H1 (cell line): ENCODE results near the gene GALC. TPM values are rescaled to one million over a fixed set of nuclear protein-coding genes. Genes with fewer than 3 reads are reported as not detected.

Source experiments
- CTCF ChIA-PET: fragments of 300-600 bp; sonication (Branson Sonifier 250); formaldehyde crosslinking; loops from one replicate; lab custom pipeline; 2021; ENCODE audit not compliant: partially characterized antibody; lab: Charles Lee
- POLR2A ChIA-PET: fragments of 300-600 bp; sonication (Branson Sonifier 250); formaldehyde crosslinking; loops from one replicate; lab custom pipeline; 2021; ENCODE audit warnings: inconsistent platforms; ENCODE audit not compliant: partially characterized antibody; lab: Charles Lee
- DNase-seq, 2 experiments: peaks; one replicate each; pipeline versions ENCODE4 v3.0.0 to v3.0.0-alpha.2; 2010 to 2022; ENCODE audit warnings: low spot score in 2 of 2, low read depth in 1 of 2, mixed read lengths in 1 of 2
- FAIRE-seq: peaks from 2 replicates; lab custom pipeline; 2011; peaks lifted over from hg19 to GRCh38; lab: Jason Lieb, UNC
- H2AFZ ChIP-seq: 2 replicates; pipeline ENCODE4 v1.8.1; 2012; ENCODE audit warnings: low read length, inconsistent platforms
- H2AK5ac ChIP-seq: 2 replicates; pipeline ENCODE4 v1.6.1; 2013; ENCODE audit warnings: low read depth, low read length
- H2BK120ac ChIP-seq: replicated peaks from 2 replicates; pipeline ENCODE3; 2013; ENCODE audit warnings: low read depth, low read length, inconsistent platforms
- H2BK12ac ChIP-seq: 2 replicates; pipeline ENCODE4 v1.6.1; 2013; ENCODE audit warnings: low read depth, low read length
- H2BK15ac ChIP-seq: 2 replicates; pipeline ENCODE4 v1.6.1; 2013; ENCODE audit warnings: low read length
- H2BK20ac ChIP-seq: 2 replicates; pipeline ENCODE4 v1.6.1; 2013; ENCODE audit warnings: low read length
- H2BK5ac ChIP-seq: 2 replicates; pipeline ENCODE4 v1.6.1; 2013; ENCODE audit warnings: low read depth, low read length
- H3K14ac ChIP-seq: 2 replicates; pipeline ENCODE4 v1.6.1; 2013; ENCODE audit warnings: inconsistent platforms; ENCODE audit not compliant: insufficient read length
- H3K18ac ChIP-seq: 2 replicates; pipeline ENCODE4 v1.6.1; 2013; ENCODE audit warnings: low read length; ENCODE audit errors: extremely low read depth
- H3K23ac ChIP-seq: 2 replicates; pipeline ENCODE4 v1.6.1; 2013; ENCODE audit warnings: inconsistent platforms; ENCODE audit not compliant: insufficient read length
- H3K23me2 ChIP-seq: 2 replicates; pipeline ENCODE4 v1.6.1; 2013; ENCODE audit warnings: low read depth, low read length
- H3K27ac ChIP-seq: 2 replicates; pipeline ENCODE4 v1.6.1; 2011; ENCODE audit warnings: low read depth, low read length, inconsistent platforms
- H3K27me3 ChIP-seq, 4 experiments: replicated peaks in 1 of 4; 1 replicate in 1 of 4; 2 replicates in 3 of 4; pipeline versions ENCODE4 v1.6.1 to v1.8.1; 2011 to 2013; ENCODE audit warnings: low read length in 3 of 4, mild to moderate bottlenecking in 3 of 4, inconsistent platforms in 2 of 4, mixed read lengths in 2 of 4, moderate library complexity in 1 of 4; ENCODE audit not compliant: control insufficient read depth in 3 of 4, insufficient read depth in 3 of 4; ENCODE audit errors: extremely low read depth in 1 of 4
- H3K36me3 ChIP-seq, 4 experiments: 2 replicates each; pipeline versions ENCODE4 v1.6.1 to v1.8.1; 2011 to 2013; ENCODE audit warnings: mild to moderate bottlenecking in 4 of 4, low read length in 3 of 4, moderate library complexity in 2 of 4, control low read depth in 1 of 4, inconsistent platforms in 1 of 4; ENCODE audit not compliant: insufficient read depth in 4 of 4, control insufficient read depth in 2 of 4
- H3K4ac ChIP-seq: replicated peaks from 2 replicates; pipeline ENCODE3; 2013; ENCODE audit warnings: low read length, low read depth, mixed read lengths, inconsistent platforms; ENCODE audit not compliant: insufficient read length
- H3K4me1 ChIP-seq, 4 experiments: replicated peaks in 1 of 4; 1 replicate in 1 of 4; 2 replicates in 3 of 4; pipeline versions ENCODE4 v1.6.1 to v1.8.1; 2011 to 2013; ENCODE audit warnings: low read length in 3 of 4, inconsistent platforms in 2 of 4, mixed read lengths in 1 of 4; ENCODE audit not compliant: insufficient read depth in 4 of 4, control insufficient read depth in 3 of 4
- H3K4me2 ChIP-seq, 2 experiments: 2 replicates each; pipeline versions ENCODE4 v1.6.1 to v1.8.1; 2011 to 2013; ENCODE audit warnings: low read depth in 2 of 2, low read length in 2 of 2, control low read depth in 1 of 2, inconsistent platforms in 1 of 2, mild to moderate bottlenecking in 1 of 2; ENCODE audit not compliant: insufficient read depth in 1 of 2
- H3K4me3 ChIP-seq, 4 experiments: fragments of 200-600, 300-600 bp in 1 of 4; sonication (generic), shearing (Covaris generic), sonication (Bioruptor Twin) in 1 of 4; 2 replicates each; pipeline versions ENCODE4 v1.5.1 to v1.8.1; 2011 to 2016; ENCODE audit warnings: low read length in 4 of 4, low read depth in 3 of 4, control low read depth in 2 of 4, inconsistent platforms in 2 of 4, mild to moderate bottlenecking in 2 of 4, mixed read lengths in 1 of 4, moderate library complexity in 1 of 4; ENCODE audit not compliant: insufficient read depth in 2 of 4; ENCODE audit errors: extremely low read depth in 1 of 4
- H3K56ac ChIP-seq: replicated peaks from 2 replicates; pipeline ENCODE3; 2013; ENCODE audit warnings: low read depth, mild to moderate bottlenecking, mixed read lengths, low read length, inconsistent platforms; ENCODE audit not compliant: insufficient read length
- H3K79me1 ChIP-seq: 2 replicates; pipeline ENCODE4 v1.6.1; 2013; ENCODE audit warnings: low read depth, low read length, control low read depth
- H3K79me2 ChIP-seq, 2 experiments: 2 replicates each; pipeline versions ENCODE4 v1.6.1 to v1.8.1; 2012 to 2013; ENCODE audit warnings: low read length in 2 of 2, mild to moderate bottlenecking in 2 of 2, inconsistent platforms in 1 of 2; ENCODE audit not compliant: insufficient read depth in 2 of 2, control insufficient read depth in 1 of 2
- H3K9ac ChIP-seq, 4 experiments: replicated peaks in 1 of 4; 1 replicate in 1 of 4; 2 replicates in 3 of 4; pipeline versions ENCODE4 v1.6.1 to v1.8.1; 2011 to 2013; ENCODE audit warnings: low read depth in 3 of 4, low read length in 3 of 4, control low read depth in 2 of 4, mild to moderate bottlenecking in 2 of 4, moderate library complexity in 2 of 4, inconsistent platforms in 1 of 4; ENCODE audit errors: extremely low read depth in 1 of 4
- H3K9me3 ChIP-seq, 2 experiments: 2 replicates each; pipeline versions ENCODE4 v1.6.1 to v1.8.1; 2012 to 2013; ENCODE audit warnings: mild to moderate bottlenecking in 2 of 2, moderate library complexity in 2 of 2, control low read depth in 1 of 2, inconsistent platforms in 1 of 2, low read depth in 1 of 2, low read length in 1 of 2, mixed read lengths in 1 of 2; ENCODE audit not compliant: insufficient read depth in 2 of 2
- H4K20me1 ChIP-seq, 2 experiments: replicated peaks in 1 of 2; 2 replicates each; pipeline versions ENCODE3 to v1.8.1; 2011 to 2013; ENCODE audit warnings: inconsistent platforms in 2 of 2, low read length in 2 of 2, mild to moderate bottlenecking in 1 of 2; ENCODE audit not compliant: insufficient read depth in 2 of 2, control insufficient read depth in 1 of 2
- H4K5ac ChIP-seq: 2 replicates; pipeline ENCODE4 v1.6.1; 2013; ENCODE audit warnings: low read length, low read depth, mixed read lengths, inconsistent platforms; ENCODE audit not compliant: insufficient read length
- H4K8ac ChIP-seq: 2 replicates; pipeline ENCODE4 v1.8.0; 2013; ENCODE audit warnings: mild to moderate bottlenecking, moderate library complexity, low read length, inconsistent platforms; ENCODE audit not compliant: insufficient read depth; ENCODE audit errors: extremely low read depth
- H4K91ac ChIP-seq: replicated peaks from 2 replicates; pipeline ENCODE3; 2013; ENCODE audit warnings: low read length, mixed read lengths, inconsistent platforms; ENCODE audit not compliant: insufficient read length
- ASH2L ChIP-seq: fragments of 200-600, 300-600 bp; sonication (generic); IDR thresholded peaks from one replicate; pipeline ENCODE4 v1.7.1; 2017; ENCODE audit warnings: low read length
- CTBP2 ChIP-seq: IDR thresholded peaks from 2 replicates; pipeline ENCODE4 v1.7.0; 2011; ENCODE audit warnings: borderline replicate concordance, mild to moderate bottlenecking, moderate library complexity, mixed read lengths, low read length; ENCODE audit not compliant: insufficient read depth, insufficient read length
- HDAC2 ChIP-seq, 2 experiments: fragments of 300-600 bp in 1 of 2; sonication (generic) in 1 of 2; IDR thresholded peaks; 2 replicates each; pipeline ENCODE4 v1.6.1; 2011 to 2012; ENCODE audit warnings: low read depth in 2 of 2, low read length in 2 of 2, mild to moderate bottlenecking in 2 of 2, moderate library complexity in 2 of 2, borderline replicate concordance in 1 of 2, inconsistent platforms in 1 of 2
- HDAC6 ChIP-seq: IDR thresholded peaks from one replicate; pipeline ENCODE4 v1.7.1; 2012; ENCODE audit warnings: low read depth, mild to moderate bottlenecking, inconsistent platforms, low read length, moderate library complexity
- KDM4A ChIP-seq: IDR thresholded peaks from one replicate; pipeline ENCODE4 v1.7.1; 2012; ENCODE audit warnings: low read depth, mild to moderate bottlenecking, moderate library complexity, low read length, inconsistent platforms; ENCODE audit not compliant: severe bottlenecking
- NRF1 ChIP-seq: IDR thresholded peaks from 2 replicates; pipeline ENCODE4 v1.6.1; 2011; ENCODE audit warnings: mild to moderate bottlenecking, low read depth, low read length, improper control_type of control experiment
- RBBP5 ChIP-seq: IDR thresholded peaks from 2 replicates; pipeline ENCODE4 v1.7.1; 2012; ENCODE audit warnings: low read depth, mild to moderate bottlenecking, inconsistent platforms, low read length, moderate library complexity, borderline replicate concordance
- SIN3A ChIP-seq, 2 experiments: IDR thresholded peaks in 1 of 2; conservative IDR thresholded peaks in 1 of 2; 2 replicates each; pipeline ENCODE4 v1.6.1; 2011 to 2012; ENCODE audit warnings: low read length in 2 of 2, improper control_type of control experiment in 1 of 2, low read depth in 1 of 2, mild to moderate bottlenecking in 1 of 2
- SP1 ChIP-seq: IDR thresholded peaks from 2 replicates; pipeline ENCODE4 v1.6.1; 2011; ENCODE audit warnings: low read depth, low read length
- SUZ12 ChIP-seq: fragments of 200-600 bp; sonication (generic); IDR thresholded peaks from 2 replicates; pipeline ENCODE4 v1.6.1; 2012; ENCODE audit warnings: mild to moderate bottlenecking, inconsistent platforms, low read length, moderate library complexity, mixed read lengths
- WGBS, 2 experiments: shearing (Covaris generic) in 1 of 2; methylation state at CpG; one replicate each; pipeline versions ENCODE4 v1.1.6 to v1.1.7; 2013 to 2015; ENCODE audit warnings: low lambda C conversion rate in 2 of 2, mixed read lengths in 2 of 2, inconsistent platforms in 1 of 2, low coverage in 1 of 2, missing lambda C conversion rate in 1 of 2; ENCODE audit not compliant: insufficient replicate concordance in 2 of 2, insufficient coverage in 1 of 2, insufficient read length in 1 of 2; ENCODE audit errors: extremely low coverage in 1 of 2, missing lambda C conversion rate in 1 of 2; 5-methylcytosine and 5-hydroxymethylcytosine counted together
- polyA plus RNA-seq, 7 experiments: library from polyadenylated mRNA; depleted of rRNA in 3 of 7; stranded (reverse) in 5 of 7; unstranded in 2 of 7; fragments of >200 nt in 5 of 7; fragments of 200-250 nt in 2 of 7; gene quantifications; 1 replicate in 5 of 7; 2 replicates in 1 of 7; 4 replicates in 1 of 7; pipeline versions ENCODE4 v1.2.1 to v1.2.3, GENCODE V29; 2011 to 2013; ENCODE audit warnings: missing spikeins in 2 of 7, mixed read lengths in 2 of 7
- total RNA-seq: library from RNA; stranded (reverse); fragmentation: NEBNext Ultra II Directional; extraction: Animal tissue kit (Norgen Biotek cat#: 25700); gene quantifications from 2 replicates; pipeline ENCODE4 v1.2.1, GENCODE V29; 2021
- TF ChIP-seq, protein P1 (sequence below): IDR thresholded peaks from 2 replicates; pipeline ENCODE4 v1.6.1; 2012; ENCODE audit warnings: inconsistent platforms

The GALC gene
- total and polyA plus RNA-seq, 2 of the 8 experiments (the other 6 are each of a cell fraction or from before 2014, with no cell fraction given) = 6.1 to 12.3 TPM

DNA sequence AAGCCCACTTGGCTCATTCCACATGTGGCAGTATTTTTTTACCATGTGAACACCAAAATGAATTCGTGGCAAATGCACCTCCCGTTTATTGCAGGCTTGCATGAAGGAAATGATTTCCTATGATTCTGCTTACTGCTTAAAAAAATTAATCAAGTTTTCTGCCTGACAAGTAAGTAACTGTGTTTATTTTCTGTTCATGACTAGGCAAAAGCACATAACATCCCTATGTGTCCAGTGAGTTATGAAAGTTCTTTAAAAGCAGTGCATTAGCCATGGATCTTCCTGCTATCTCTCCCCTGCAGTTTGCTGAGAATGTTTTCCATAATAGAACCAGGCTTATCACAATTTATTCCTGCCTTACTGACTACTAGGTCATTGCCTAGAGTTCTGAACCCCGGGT lies 32.3 kb upstream of the GALC start:
- H4K5ac ChIP-seq = no peak overlapping the region
- H2BK5ac ChIP-seq = no peak overlapping the region
- no peak overlapping the region for H3K23ac ChIP-seq
- ChIA-PET POLR2A (no interaction called here), CTCF (no interaction called here)
- no peaks in the 10 kb centered on the region for H4K20me1 ChIP-seq
- H3K36me3 ChIP-seq = no peaks in the 10 kb centered on the region
- H3K4ac ChIP-seq = no peak overlapping the region
- H3K9ac ChIP-seq = no peak overlapping the region
- no peak overlapping the region for H2BK15ac ChIP-seq
- H3K9me3 ChIP-seq = no peaks in the 10 kb centered on the region
- 80% methylated on average over 3 of the region's 3 CpGs; no CpG with 5 or more reads in 1 of the 2 experiments for WGBS, 2 experiments
- no peak overlapping the region for H2BK120ac ChIP-seq
- H2BK12ac ChIP-seq = no peak overlapping the region
- H2AFZ ChIP-seq = no peak overlapping the region
- H3K79me1 ChIP-seq = no peaks in the 10 kb centered on the region
- H3K27me3 ChIP-seq = no peaks in the 10 kb centered on the region
- no peak overlapping the region for H2BK20ac ChIP-seq
- no peak overlapping the region for H3K56ac ChIP-seq
- no peak overlapping the region for H3K4me3 ChIP-seq
- FAIRE-seq (no peak), DNase-seq (no peak)
- no peak overlapping the region for H2AK5ac ChIP-seq
- H3K18ac ChIP-seq = no peak overlapping the region
- H3K79me2 ChIP-seq = no peaks in the 10 kb centered on the region
- H3K27ac ChIP-seq = no peak overlapping the region
- no peak overlapping the region for H4K91ac ChIP-seq
- no peaks in the 10 kb centered on the region for H3K23me2 ChIP-seq
- H3K14ac ChIP-seq = no peak overlapping the region
- H4K8ac ChIP-seq = no peak overlapping the region
- peaks cover 0 to 7% (median 5%) of the 10 kb centered on the region in 4 experiments; a peak in 3 of 7 replicates for H3K4me1 ChIP-seq
- H3K4me2 ChIP-seq = no peak overlapping the region
- no peak for TF ChIP-seq SUZ12
- TF ChIP-seq RBBP5 = no peak
- no peak for TF ChIP-seq ASH2L
- TF ChIP-seq, protein P1, sequence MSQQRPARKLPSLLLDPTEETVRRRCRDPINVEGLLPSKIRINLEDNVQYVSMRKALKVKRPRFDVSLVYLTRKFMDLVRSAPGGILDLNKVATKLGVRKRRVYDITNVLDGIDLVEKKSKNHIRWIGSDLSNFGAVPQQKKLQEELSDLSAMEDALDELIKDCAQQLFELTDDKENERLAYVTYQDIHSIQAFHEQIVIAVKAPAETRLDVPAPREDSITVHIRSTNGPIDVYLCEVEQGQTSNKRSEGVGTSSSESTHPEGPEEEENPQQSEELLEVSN = no peak
- TF ChIP-seq NRF1 = no peak
- TF ChIP-seq SP1 = no peak
- TF ChIP-seq KDM4A = no peak
- TF ChIP-seq SIN3A (conservative IDR thresholded peaks at IDR 0.05 in 1 of 2, IDR thresholded peaks at IDR 0.05 in 1 of 2; ENCODE audit: low read depth in 1 of 2, low read length in 2 of 2) = no peak
- TF ChIP-seq HDAC2 (IDR thresholded peaks at IDR 0.05; ENCODE audit: borderline replicate concordance in 1 of 2, low read depth in 2 of 2, low read length in 2 of 2) = no peak
- no peak for TF ChIP-seq CTBP2
- TF ChIP-seq HDAC6 = no peak
